WTC11 (cell line): ENCODE results near the gene TFB2M. TPM values are rescaled to one million over a fixed set of nuclear protein-coding genes. Genes with fewer than 3 reads are reported as not detected.

Experiments
- ATAC-seq: fragments of 200-7000 bp; cut with Tn5 transposase; 2 replicates; pipeline ENCODE4 v1.10.0; 2021; ENCODE audit warnings: mild to moderate bottlenecking, moderate library complexity
- CTCF ChIA-PET: fragments of 300-600 bp; sonication (Branson Sonifier 250); formaldehyde crosslinking; loops from one replicate; lab custom pipeline; 2021; ENCODE audit warnings: antibody characterized with exemption; lab: Charles Lee
- POLR2A ChIA-PET: fragments of 350-600 bp; sonication (Branson Sonifier 250); formaldehyde crosslinking; loops from one replicate; lab custom pipeline; 2021; ENCODE audit warnings: antibody characterized with exemption; lab: Charles Lee
- DNase-seq: peaks from one replicate; pipeline ENCODE4 v3.0.0; 2021; ENCODE audit warnings: low spot score
- H3K27ac Mint-ChIP-seq: 2 replicates; pipeline ENCODE4 v1.8.0; 2021; ENCODE audit warnings: mixed read lengths
- H3K27me3 Mint-ChIP-seq: 2 replicates; pipeline ENCODE4 v1.8.0; 2021; ENCODE audit warnings: low read depth, mild to moderate bottlenecking, moderate library complexity, mixed read lengths
- H3K36me3 Mint-ChIP-seq: 2 replicates; pipeline ENCODE4 v1.8.0; 2021; ENCODE audit warnings: mixed read lengths
- H3K4me1 Mint-ChIP-seq: 2 replicates; pipeline ENCODE4 v1.8.0; 2022; ENCODE audit warnings: mixed read lengths
- H3K4me3 Mint-ChIP-seq: 2 replicates; pipeline ENCODE4 v1.8.0; 2021; ENCODE audit warnings: mild to moderate bottlenecking, moderate library complexity, mixed read lengths
- H3K9me3 Mint-ChIP-seq: 2 replicates; pipeline ENCODE4 v1.8.0; 2021; ENCODE audit warnings: mixed read lengths
- AR ChIP-seq: fragments of 250-450 bp; sonication (Bioruptor Pico); IDR thresholded peaks from 2 replicates; pipeline ENCODE4 v1.9.0; 2021; ENCODE audit warnings: mild to moderate bottlenecking
- CBFB ChIP-seq: sonication (generic); formaldehyde crosslinking; IDR thresholded peaks from 2 replicates; pipeline ENCODE4 v1.8.1; 2022; ENCODE audit warnings: mild to moderate bottlenecking, low read depth, missing genetic modification reagents
- CREM ChIP-seq: sonication (generic); formaldehyde crosslinking; IDR thresholded peaks from 2 replicates; pipeline ENCODE4 v1.8.1; 2022; ENCODE audit warnings: mild to moderate bottlenecking, missing genetic modification reagents, moderate library complexity
- FOXK1 ChIP-seq: sonication (generic); formaldehyde crosslinking; IDR thresholded peaks from 2 replicates; pipeline ENCODE4 v1.8.0; 2022; ENCODE audit warnings: mild to moderate bottlenecking, moderate library complexity, missing genetic modification reagents
- FOXP1 ChIP-seq: sonication (generic); formaldehyde crosslinking; IDR thresholded peaks from 2 replicates; pipeline ENCODE4 v1.8.0; 2022; ENCODE audit warnings: missing genetic modification reagents, mild to moderate bottlenecking, moderate library complexity, borderline replicate concordance
- GABPB1 ChIP-seq: sonication (generic); formaldehyde crosslinking; IDR thresholded peaks from 2 replicates; pipeline ENCODE4 v1.8.1; 2023; ENCODE audit warnings: mild to moderate bottlenecking, missing genetic modification reagents
- GTF2I ChIP-seq: fragments of 250-450 bp; sonication (Bioruptor Pico); conservative IDR thresholded peaks from 2 replicates; pipeline ENCODE4 v1.4.0; 2021; ENCODE audit warnings: mild to moderate bottlenecking
- HMGA2 ChIP-seq: fragments of 250-450 bp; sonication (Bioruptor Pico); IDR thresholded peaks from 2 replicates; pipeline ENCODE4 v1.4.0; 2021; ENCODE audit warnings: mild to moderate bottlenecking, moderate library complexity
- KAT7 ChIP-seq: sonication (generic); formaldehyde crosslinking; IDR thresholded peaks from 2 replicates; pipeline ENCODE4 v1.8.1; 2023; ENCODE audit warnings: missing genetic modification reagents, mild to moderate bottlenecking, borderline replicate concordance
- NFE2L1 ChIP-seq: sonication (generic); formaldehyde crosslinking; IDR thresholded peaks from 2 replicates; pipeline ENCODE4 v1.8.1; 2023; ENCODE audit warnings: missing genetic modification reagents
- OVOL2 ChIP-seq: fragments of 250-450 bp; sonication (Bioruptor Pico); IDR thresholded peaks from 2 replicates; pipeline ENCODE4 v1.9.0; 2021; ENCODE audit warnings: mild to moderate bottlenecking, borderline replicate concordance
- TP53 ChIP-seq: sonication (generic); formaldehyde crosslinking; IDR thresholded peaks from 2 replicates; pipeline ENCODE4 v1.8.1; 2023; ENCODE audit warnings: mild to moderate bottlenecking, missing genetic modification reagents
- ZNF232 ChIP-seq: sonication (generic); formaldehyde crosslinking; IDR thresholded peaks from 2 replicates; pipeline ENCODE4 v1.8.0; 2022; ENCODE audit warnings: mild to moderate bottlenecking, missing genetic modification reagents
- ZNF396 ChIP-seq: fragments of 250-450 bp; sonication (Bioruptor Pico); IDR thresholded peaks from 2 replicates; pipeline ENCODE4 v1.8.0; 2021; ENCODE audit warnings: mild to moderate bottlenecking, moderate library complexity, borderline replicate concordance
- total RNA-seq: library from RNA; stranded (reverse); gene quantifications from 3 replicates; pipeline ENCODE4 v1.2.3, GENCODE V29; 2021
- TF ChIP-seq, protein P1 (sequence below): sonication (generic); formaldehyde crosslinking; IDR thresholded peaks from 2 replicates; pipeline ENCODE4 v1.8.0; 2023; ENCODE audit warnings: missing genetic modification reagents
- TF ChIP-seq, protein P2 (sequence below): sonication (generic); formaldehyde crosslinking; IDR thresholded peaks from 2 replicates; pipeline ENCODE4 v1.8.0; 2023; ENCODE audit warnings: missing genetic modification reagents, mild to moderate bottlenecking, borderline replicate concordance
- TF ChIP-seq, protein P3 (sequence below): sonication (generic); formaldehyde crosslinking; IDR thresholded peaks from 2 replicates; pipeline ENCODE4 v1.8.1; 2023; ENCODE audit warnings: mild to moderate bottlenecking, moderate library complexity, missing genetic modification reagents
- TF ChIP-seq, protein P4 (sequence below): sonication (generic); formaldehyde crosslinking; IDR thresholded peaks from 2 replicates; pipeline ENCODE4 v1.8.1; 2023; ENCODE audit warnings: mild to moderate bottlenecking, missing genetic modification reagents
- TF ChIP-seq, protein P5 (sequence below): fragments of 250-450 bp; sonication (Bioruptor Pico); IDR thresholded peaks from 2 replicates; pipeline ENCODE4 v1.9.0; 2021; ENCODE audit warnings: mild to moderate bottlenecking

TFB2M gene
- total RNA-seq, 1 experiment from 2014 or later: 16.5 TPM

DNA sequence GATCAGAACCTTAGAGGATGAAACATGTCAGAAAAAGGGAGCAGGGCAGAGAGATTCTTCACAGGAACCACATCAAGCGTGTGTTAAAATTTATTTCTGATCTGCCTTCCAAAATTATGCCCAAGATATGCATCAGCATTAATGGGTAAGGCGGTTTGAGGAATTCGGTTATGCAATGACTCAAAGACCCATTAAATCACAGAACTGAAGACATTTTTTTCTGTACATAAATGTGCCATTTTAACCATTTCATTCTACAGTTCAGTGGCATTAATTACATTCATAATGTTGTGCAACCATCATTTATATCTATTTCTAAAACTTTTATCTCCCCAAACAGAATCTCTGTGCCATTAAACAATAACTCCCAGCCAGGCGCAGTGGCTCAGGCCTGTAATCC, 43.6 kb upstream of the TFB2M start:
- TF ChIP-seq, protein P1, sequence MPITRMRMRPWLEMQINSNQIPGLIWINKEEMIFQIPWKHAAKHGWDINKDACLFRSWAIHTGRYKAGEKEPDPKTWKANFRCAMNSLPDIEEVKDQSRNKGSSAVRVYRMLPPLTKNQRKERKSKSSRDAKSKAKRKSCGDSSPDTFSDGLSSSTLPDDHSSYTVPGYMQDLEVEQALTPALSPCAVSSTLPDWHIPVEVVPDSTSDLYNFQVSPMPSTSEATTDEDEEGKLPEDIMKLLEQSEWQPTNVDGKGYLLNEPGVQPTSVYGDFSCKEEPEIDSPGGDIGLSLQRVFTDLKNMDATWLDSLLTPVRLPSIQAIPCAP (CRISPR knock-in tag): no peak
- TF ChIP-seq, protein P2, sequence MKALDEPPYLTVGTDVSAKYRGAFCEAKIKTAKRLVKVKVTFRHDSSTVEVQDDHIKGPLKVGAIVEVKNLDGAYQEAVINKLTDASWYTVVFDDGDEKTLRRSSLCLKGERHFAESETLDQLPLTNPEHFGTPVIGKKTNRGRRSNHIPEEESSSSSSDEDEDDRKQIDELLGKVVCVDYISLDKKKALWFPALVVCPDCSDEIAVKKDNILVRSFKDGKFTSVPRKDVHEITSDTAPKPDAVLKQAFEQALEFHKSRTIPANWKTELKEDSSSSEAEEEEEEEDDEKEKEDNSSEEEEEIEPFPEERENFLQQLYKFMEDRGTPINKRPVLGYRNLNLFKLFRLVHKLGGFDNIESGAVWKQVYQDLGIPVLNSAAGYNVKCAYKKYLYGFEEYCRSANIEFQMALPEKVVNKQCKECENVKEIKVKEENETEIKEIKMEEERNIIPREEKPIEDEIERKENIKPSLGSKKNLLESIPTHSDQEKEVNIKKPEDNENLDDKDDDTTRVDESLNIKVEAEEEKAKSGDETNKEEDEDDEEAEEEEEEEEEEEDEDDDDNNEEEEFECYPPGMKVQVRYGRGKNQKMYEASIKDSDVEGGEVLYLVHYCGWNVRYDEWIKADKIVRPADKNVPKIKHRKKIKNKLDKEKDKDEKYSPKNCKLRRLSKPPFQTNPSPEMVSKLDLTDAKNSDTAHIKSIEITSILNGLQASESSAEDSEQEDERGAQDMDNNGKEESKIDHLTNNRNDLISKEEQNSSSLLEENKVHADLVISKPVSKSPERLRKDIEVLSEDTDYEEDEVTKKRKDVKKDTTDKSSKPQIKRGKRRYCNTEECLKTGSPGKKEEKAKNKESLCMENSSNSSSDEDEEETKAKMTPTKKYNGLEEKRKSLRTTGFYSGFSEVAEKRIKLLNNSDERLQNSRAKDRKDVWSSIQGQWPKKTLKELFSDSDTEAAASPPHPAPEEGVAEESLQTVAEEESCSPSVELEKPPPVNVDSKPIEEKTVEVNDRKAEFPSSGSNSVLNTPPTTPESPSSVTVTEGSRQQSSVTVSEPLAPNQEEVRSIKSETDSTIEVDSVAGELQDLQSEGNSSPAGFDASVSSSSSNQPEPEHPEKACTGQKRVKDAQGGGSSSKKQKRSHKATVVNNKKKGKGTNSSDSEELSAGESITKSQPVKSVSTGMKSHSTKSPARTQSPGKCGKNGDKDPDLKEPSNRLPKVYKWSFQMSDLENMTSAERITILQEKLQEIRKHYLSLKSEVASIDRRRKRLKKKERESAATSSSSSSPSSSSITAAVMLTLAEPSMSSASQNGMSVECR (CRISPR knock-in tag): no peak
- TF ChIP-seq, protein P3, sequence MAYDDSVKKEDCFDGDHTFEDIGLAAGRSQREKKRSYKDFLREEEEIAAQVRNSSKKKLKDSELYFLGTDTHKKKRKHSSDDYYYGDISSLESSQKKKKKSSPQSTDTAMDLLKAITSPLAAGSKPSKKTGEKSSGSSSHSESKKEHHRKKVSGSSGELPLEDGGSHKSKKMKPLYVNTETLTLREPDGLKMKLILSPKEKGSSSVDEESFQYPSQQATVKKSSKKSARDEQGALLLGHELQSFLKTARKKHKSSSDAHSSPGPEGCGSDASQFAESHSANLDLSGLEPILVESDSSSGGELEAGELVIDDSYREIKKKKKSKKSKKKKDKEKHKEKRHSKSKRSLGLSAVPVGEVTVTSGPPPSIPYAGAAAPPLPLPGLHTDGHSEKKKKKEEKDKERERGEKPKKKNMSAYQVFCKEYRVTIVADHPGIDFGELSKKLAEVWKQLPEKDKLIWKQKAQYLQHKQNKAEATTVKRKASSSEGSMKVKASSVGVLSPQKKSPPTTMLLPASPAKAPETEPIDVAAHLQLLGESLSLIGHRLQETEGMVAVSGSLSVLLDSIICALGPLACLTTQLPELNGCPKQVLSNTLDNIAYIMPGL (CRISPR knock-in tag): no peak
- TF ChIP-seq CREM (CRISPR knock-in tag) (no peak), FOXP1 (CRISPR knock-in tag) (no peak), ZNF232 (CRISPR knock-in tag) (no peak), TP53 (CRISPR knock-in tag) (no peak), KAT7 (CRISPR knock-in tag) (no peak)
- ChIA-PET POLR2A (no interaction called here), CTCF (no interaction called here)
- H3K27ac Mint-ChIP-seq: no peak overlapping the region
- peaks cover 19% of the 10 kb centered on the region for H3K4me1 Mint-ChIP-seq
- no peaks in the 10 kb centered on the region for H3K9me3 Mint-ChIP-seq
- H3K36me3 Mint-ChIP-seq: no peaks in the 10 kb centered on the region
- no peaks in the 10 kb centered on the region for H3K27me3 Mint-ChIP-seq
- no peak for ATAC-seq
- no peak for DNase-seq
- H3K4me3 Mint-ChIP-seq: no peak overlapping the region

- Mint-ChIP-seq H3K36me3 (no peaks in the 10 kb centered on the region), H3K4me3 (no peak overlapping the region), H3K4me1 (peaks cover 19% of the 10 kb centered on the region), H3K9me3 (no peaks in the 10 kb centered on the region), H3K27ac (peak overlapping the region; percentile 17; the same call in 1 of the 2 replicates), H3K27me3 (no peaks in the 10 kb centered on the region)
- ChIA-PET POLR2A (no interaction called here), CTCF (interaction anchor here (1.3 kb wide), 1 partner anchor 11 kb away, joined by 3 read pairs; no protein-coding TSS in a partner anchor)
- peak; percentile 66 for ATAC-seq
- DNase-seq: no peak
- TF ChIP-seq GABPB1 (no peak; the same call in 1 of the 2 replicates), FOXK1 (CRISPR knock-in tag) (no peak), OVOL2 (no peak), ZNF396 (no peak), NFE2L1 (no peak), GTF2I (CRISPR knock-in tag) (no peak), HMGA2 (CRISPR knock-in tag) (no peak), CBFB (no peak), AR (no peak), ZNF232 (CRISPR knock-in tag) (no peak)
- TF ChIP-seq, protein P4, sequence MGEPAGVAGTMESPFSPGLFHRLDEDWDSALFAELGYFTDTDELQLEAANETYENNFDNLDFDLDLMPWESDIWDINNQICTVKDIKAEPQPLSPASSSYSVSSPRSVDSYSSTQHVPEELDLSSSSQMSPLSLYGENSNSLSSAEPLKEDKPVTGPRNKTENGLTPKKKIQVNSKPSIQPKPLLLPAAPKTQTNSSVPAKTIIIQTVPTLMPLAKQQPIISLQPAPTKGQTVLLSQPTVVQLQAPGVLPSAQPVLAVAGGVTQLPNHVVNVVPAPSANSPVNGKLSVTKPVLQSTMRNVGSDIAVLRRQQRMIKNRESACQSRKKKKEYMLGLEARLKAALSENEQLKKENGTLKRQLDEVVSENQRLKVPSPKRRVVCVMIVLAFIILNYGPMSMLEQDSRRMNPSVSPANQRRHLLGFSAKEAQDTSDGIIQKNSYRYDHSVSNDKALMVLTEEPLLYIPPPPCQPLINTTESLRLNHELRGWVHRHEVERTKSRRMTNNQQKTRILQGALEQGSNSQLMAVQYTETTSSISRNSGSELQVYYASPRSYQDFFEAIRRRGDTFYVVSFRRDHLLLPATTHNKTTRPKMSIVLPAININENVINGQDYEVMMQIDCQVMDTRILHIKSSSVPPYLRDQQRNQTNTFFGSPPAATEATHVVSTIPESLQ (CRISPR knock-in tag): no peak
- TF ChIP-seq, protein P5, sequence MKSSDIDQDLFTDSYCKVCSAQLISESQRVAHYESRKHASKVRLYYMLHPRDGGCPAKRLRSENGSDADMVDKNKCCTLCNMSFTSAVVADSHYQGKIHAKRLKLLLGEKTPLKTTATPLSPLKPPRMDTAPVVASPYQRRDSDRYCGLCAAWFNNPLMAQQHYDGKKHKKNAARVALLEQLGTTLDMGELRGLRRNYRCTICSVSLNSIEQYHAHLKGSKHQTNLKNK (CRISPR knock-in tag): no peak
Observed at GRCh38 chr1:246608616-246609376, 42.7 kb upstream of the TFB2M start.
